ENCODE measurements around the gene ADCY10.

Gene ADCY10

GRCh38 chr1:167927046-167927754 lies 13.3 kb upstream of the ADCY10 start:
- no peak for DNase-seq (ENCODE audit: low read depth, low spot score)

- no peak for DNase-seq (ENCODE audit: low read depth, low spot score)
These were observed 12.6 kb upstream of the ADCY10 start for GRCh38 chr1:167926486-167926997.

DNA sequence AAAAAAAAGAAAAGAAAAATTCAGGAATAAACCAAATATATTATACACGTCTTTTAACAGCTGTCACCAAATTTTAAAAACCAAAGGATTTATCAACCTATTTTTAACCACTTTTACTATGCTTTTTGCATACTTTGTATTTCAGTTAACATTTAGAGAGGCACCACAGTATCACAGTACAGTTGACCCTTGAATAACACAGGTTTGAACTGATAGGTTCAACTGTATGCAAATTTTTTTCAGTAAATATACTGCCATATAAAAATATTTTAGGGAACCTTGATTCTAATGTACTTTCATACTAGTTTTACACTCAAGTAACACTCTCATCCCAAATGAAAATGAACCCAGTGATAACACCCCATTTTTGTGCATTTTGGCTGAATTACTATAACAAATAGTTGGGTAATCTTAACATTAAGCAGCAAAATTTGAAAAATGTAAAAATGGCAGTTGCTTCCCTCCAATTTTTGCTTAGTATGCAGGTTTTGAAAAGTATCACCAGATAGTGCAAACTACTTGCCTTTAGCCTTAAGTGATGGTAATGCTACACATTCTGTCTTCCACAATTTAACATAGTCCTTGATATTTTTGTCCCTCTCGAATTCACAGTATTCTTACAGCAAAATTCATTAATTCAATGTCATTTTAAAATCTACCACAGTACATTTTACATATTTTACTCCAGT lies 10.8 kb upstream of the ADCY10 start:
- no peak for DNase-seq (ENCODE audit: low read depth, low spot score)

DNA sequence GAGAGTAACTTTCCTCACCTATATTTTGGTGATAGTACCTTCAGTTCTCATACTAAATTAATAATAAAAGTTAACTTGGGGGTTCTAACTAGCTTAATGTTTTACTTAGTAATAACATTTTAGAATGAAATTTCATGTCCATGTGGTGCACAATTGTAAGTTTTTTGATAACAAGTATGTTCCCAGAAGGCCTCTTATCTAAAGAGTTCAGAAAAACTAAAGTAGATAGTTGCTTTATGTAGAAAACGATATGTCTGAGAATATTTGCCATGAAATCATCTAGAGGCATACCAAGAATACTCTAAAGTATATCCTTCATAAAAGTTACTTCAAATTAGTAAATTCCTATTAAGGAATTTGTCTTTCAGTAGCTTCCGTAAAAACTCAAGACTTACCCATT lies 10.2 kb upstream of the ADCY10 start:
- DNase-seq (ENCODE audit: low read depth, low spot score): no peak

GRCh38 chr1:167923324-167924056 lies 9.6 kb upstream of the ADCY10 start:
- DNase-seq (ENCODE audit: low read depth, low spot score): no peak

GRCh38 chr1:167922611-167923074 lies 8.7 kb upstream of the ADCY10 start:
- DNase-seq (ENCODE audit: low read depth, low spot score): no peak

DNA sequence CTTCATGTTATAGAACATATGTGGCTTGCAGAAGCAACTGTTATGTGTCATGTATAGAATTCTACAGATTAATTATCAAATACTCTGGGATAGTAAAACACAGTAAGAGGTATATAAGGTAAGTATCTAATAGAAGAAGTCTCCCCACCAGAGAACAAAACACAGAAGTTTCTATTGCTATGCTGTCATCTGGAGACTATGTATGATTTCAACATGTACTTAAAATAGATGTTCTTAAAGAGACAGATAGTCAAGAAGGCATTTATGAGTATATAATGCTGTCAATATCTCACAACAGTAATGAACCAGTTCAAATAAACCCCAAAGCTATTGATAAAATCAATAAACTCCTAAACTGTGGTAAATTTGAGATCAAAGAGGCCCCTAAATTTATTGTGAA lies 8.1 kb upstream of the ADCY10 start:
- DNase-seq (ENCODE audit: low read depth, low spot score): no peak

GRCh38 chr1:167916766-167917511 lies 3.0 kb upstream of the ADCY10 start:
- no peak for DNase-seq (ENCODE audit: low read depth, low spot score)

DNA sequence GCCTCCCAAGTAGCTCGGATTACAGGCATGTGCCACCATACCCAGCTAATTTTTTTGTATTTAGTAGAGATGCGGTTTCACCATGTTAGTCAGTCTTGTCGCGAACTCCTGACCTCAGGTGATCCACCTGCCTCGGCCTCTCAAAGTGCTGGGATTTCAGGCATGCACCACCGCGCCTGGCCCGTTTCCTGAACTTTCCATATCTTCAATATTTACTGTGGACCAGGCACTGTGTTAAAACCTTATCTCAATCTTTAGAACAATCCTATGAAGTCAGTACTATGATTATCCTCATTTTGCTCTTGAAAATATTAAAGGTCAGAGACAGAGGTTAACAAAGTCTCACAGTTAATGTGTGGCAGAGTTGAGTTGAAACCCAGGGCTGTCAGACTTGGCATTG lies 1.6 kb upstream of the ADCY10 start:
- no peak for DNase-seq (ENCODE audit: low read depth, low spot score)

- no peak for DNase-seq (ENCODE audit: low read depth, low spot score)
These were observed 1.6 kb downstream of the ADCY10 start for GRCh38 chr1:167912294-167912693.

DNA sequence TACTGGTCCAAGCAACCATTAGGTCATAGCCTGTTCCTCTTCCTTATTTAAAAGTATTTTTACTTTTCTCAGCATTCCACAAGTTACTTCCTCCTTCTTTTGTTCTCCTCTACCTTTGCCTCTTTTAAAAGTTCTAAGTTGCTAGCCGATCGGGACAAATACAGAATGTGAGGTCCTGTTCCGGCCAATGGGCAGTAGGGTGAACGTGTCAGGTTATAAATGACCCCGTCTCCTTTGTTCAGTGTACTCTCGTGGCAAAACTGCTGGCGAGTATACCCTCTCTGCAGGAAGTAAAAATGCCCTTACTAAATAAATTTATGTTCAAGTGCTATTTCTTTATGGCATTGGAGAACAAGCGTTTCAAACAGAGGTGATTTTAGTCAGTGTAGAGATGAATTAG lies 2.5 kb downstream of the ADCY10 start:
- DNase-seq (ENCODE audit: low read depth, low spot score): no peak

DNA sequence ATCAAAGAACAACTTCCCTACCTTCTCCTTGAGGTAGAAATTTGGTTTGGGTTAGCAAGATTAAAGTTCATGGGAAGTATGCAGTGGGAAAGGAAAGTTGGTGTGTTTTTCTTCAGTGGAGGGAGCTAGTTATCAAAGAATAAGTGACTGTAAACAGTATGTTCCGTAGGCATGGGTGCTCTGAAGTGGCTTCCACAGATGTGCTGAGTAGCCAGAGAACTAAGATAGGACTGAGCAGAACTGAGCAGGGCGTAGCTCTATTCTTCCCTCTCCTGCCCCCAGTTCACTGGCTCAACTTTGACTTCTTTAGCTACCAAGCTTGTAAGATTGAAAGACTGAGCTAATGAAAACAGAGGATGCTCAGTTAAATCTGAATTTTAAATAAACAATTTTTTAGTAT lies 3.4 kb downstream of the ADCY10 start:
- DNase-seq (ENCODE audit: low read depth, low spot score): no peak

DNA sequence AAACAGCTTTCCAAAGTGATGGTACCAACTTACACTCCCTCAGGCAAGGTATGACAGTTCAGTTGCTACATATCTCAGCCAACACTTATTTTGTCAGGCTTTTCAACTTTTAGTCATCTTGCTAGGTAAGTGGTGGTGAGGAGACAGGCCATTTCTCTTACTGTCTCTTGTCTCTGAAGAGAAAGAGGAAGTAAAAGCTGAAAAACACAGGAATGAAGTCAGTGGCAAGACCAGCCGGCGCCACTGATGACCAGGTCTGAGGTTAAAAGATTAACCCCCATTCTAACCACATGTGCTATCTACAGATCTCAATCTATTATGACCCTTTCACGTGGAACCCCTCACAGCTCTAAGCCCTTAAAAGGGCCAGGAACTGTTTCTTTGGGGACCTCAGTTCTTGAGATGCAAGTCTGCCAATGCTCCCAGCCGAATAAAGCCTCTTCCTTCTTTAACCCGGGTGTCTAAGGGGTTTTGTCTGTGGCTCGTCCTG lies 4.2 kb downstream of the ADCY10 start:
- no peak for DNase-seq (ENCODE audit: low read depth, low spot score)

DNA sequence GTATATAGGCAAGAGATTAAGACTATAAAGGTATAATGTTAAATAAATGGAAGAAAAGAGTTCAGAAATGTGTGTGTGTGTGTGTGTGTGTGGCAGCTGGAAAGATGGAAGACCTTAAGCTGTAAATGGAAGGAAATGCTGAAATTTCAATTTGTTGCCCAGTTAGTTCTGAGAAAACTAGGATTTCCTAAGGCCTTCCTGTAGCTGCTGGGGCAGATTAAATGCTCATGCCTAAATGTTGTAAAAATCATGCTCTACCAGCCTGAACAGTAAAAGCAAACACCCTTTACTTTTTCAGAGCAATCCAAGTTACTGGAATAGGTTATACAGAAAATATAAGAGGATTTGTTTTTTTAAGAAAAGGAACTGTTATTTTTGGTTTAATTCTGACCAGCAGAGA lies 8.3 kb downstream of the ADCY10 start:
- DNase-seq (ENCODE audit: low read depth, low spot score): no peak

- DNase-seq (ENCODE audit: low read depth, low spot score): no peak
These were observed 8.8 kb downstream of the ADCY10 start for GRCh38 chr1:167905182-167905581.

DNA sequence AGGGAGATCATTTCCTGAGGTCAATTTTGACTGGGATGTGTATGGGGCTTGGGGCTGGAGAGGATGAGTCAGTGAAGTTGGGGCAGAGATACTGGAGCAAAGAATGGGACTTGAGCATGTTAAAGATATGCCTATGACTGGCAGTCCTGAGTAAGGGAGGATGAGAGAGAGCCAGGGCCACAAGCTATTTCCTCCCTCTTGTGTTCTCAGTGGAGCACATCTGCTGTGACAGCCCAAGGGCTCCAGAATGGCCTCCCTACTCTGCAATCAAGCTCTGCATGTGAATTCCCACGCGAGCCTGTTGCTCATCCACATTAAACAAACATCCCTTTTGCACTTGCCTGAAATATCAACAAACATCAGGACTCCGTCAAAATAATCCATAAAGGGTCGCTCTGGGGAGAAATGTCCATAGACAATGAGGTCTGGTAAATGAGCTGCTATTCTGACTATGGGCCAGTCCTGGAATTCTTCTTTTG lies 9.2 kb downstream of the ADCY10 start:
- no peak for DNase-seq (ENCODE audit: low read depth, low spot score)

DNA sequence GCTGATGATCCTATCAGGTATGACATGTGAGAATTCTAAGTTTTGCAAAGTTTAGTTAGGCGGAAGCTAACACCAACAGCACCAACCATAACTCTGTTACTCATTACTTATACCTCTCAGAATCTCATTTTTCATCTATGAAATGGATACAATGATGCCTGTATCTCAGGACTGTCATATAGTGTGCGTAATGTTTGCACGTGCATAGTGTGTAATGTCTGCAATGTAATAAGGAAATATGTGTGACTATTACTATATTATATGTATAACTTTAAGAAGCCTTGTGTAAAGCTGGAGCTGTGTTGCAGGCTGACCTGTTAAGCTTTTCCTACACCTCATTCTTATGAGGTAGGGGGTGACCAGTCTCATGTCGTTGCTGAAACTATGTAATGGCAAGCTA lies 13.0 kb downstream of the ADCY10 start:
- no peak for DNase-seq (ENCODE audit: low read depth, low spot score)

GRCh38 chr1:167899253-167899681 lies 14.7 kb downstream of the ADCY10 start:
- DNase-seq (ENCODE audit: low read depth, low spot score): no peak

DNA sequence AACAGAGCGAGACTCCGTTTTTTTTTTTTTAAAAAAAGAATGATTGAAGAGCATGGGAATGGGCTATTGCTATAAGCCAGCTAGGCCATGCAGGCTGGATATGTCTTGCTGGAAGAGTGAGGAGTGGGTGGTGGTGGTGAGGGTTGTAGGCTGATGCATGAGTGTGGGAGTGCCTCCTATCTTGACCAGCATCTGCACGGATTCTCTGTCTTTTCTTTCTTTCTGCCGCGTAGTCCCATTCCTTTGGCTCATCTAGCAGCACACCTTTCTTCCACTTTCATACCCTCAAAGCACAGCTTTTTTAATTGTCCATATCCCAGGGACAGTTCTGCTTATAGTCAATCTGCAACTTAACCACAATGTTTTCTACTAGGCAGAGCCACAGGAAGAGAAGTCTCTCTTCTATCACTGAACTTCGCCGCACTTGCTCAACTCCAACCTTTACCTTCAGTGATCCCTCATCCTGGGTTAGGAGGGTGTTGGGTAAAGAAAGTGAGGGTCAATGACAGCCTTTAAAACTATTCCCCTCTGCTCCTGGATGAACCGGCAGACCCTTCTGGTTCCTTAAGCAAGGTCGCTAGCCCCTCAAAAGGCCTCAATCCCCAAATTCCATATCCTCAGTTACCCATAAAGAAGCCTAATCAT lies 15.2 kb downstream of the ADCY10 start:
- no peak for DNase-seq (ENCODE audit: low read depth, low spot score)

DNA sequence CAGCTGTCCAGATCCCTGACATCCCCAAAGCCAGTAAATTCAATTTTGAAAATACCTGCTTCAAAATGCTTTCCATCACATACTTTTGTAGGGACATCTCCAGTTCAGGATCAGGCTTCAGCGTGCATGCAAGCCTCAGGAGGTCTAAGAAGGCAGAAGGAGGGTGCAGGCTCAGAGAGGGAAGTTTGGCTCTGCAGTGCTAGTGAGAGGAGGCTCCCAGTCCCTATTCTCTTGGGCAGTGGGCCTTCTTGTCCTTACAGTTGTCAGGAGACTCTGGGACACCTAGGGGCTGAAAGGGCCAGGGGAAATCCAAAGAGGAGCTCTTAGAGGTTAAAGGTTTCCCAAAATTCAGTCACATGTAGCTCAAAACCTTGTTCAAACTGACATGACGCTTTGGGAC lies 20.1 kb downstream of the ADCY10 start:
- DNase-seq (ENCODE audit: low read depth, low spot score): no peak

DNA sequence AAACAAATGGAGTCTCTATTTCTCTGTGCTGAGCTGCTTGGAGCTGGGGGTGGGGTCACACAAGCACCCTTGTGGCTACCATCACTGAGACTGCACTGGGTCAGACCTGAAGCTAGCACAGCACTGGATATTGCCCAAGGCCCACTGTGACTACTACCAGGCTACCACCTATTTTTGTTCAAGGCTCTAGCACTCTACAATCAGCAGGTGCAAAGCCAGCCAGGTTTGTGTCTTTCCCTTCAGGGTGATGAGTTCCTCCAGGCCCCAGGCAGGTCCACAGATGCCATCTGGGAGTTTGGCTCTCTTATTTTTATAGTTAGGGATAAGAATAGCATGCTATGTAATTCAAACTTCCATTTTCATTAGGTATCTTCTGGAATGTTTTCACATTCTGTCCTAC lies 23.5 kb downstream of the ADCY10 start:
- no peak for DNase-seq (ENCODE audit: low read depth, low spot score)
